ENCODE results near the gene PRR30.
A peak's percentile ranks its signal among the peaks of the same experiment; 100 is the strongest.
"Not testable (repeated sequence)": the region's sequence is repeated elsewhere in the genome, so short reads cannot be mapped to it uniquely, and the experiment has no call there.

Gene PRR30

DNA sequence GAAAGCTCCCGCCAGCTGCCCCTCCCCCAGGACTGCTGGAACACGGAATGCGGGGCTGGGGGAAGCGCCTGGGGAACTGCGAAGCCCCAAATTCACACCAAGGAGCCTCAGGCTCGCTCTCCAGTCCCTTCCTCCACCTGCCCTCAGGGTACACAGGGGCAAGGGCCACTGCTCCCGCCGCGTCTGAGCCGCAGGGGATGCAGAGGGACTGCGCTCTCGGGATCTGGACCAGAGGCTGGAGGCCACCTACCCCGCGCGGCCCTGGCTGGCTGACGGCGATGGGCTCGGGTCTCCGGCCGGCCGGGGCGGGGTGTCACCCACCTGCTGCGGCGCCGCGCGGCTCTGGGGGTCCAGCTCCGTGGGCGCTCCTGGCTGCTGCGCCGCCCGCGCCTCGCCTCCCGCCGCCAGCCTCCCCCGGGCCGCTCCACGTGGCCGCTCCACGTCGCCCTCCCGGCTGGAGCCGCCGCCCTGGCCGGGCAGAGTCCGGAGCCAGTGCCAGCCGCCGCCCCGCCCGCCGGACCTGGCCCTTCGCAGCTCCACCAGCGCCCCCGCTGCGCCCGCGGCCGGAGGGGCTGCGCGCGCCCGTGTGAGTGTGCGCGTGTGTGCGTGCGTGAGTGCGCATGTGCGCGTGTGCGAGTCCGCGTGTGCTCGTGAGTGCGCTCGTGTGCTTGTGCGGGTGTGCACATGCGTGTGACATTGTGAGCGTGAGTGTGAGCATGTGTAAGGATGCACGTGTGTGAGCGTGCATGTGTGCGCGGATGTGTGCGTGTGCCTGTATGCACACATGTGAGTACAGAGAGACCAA is 20.5 kb downstream of the PRR30 start, which contains the start of gene CGREF1:
CGREF1 (minus strand) TSS at position 604 of the 805 bp plus-strand sequence. CDS start 14,762 bp downstream, outside the sequence.
- H3K27ac ChIP-seq (ENCODE audit: insufficient read depth, low read depth, low read length, poor library complexity, severe bottlenecking) = no peak within 1 kb of the TSS
- H3K4me1 ChIP-seq (ENCODE audit: control insufficient read depth, insufficient read depth, low read length) = peaks cover 12% of the 10 kb centered on the region
- WGBS, 2 experiments = 9 to 10% methylated on average over 84 of the region's 84 CpGs
- no peaks in the 10 kb centered on the region for H3K36me3 ChIP-seq (ENCODE audit: control insufficient read depth, insufficient read depth, low read length)
- H3K9me3 ChIP-seq (ENCODE audit: control insufficient read depth, low read length) = no peaks in the 10 kb centered on the region
- peaks cover 68% of the 10 kb centered on the region for H3K27me3 ChIP-seq (ENCODE audit: control insufficient read depth, insufficient read depth, low read length, poor library complexity, severe bottlenecking)
- H3K4me3 ChIP-seq (ENCODE audit: insufficient read depth, low read depth, low read length) = peak within 1 kb of the TSS; percentile 34

DNA sequence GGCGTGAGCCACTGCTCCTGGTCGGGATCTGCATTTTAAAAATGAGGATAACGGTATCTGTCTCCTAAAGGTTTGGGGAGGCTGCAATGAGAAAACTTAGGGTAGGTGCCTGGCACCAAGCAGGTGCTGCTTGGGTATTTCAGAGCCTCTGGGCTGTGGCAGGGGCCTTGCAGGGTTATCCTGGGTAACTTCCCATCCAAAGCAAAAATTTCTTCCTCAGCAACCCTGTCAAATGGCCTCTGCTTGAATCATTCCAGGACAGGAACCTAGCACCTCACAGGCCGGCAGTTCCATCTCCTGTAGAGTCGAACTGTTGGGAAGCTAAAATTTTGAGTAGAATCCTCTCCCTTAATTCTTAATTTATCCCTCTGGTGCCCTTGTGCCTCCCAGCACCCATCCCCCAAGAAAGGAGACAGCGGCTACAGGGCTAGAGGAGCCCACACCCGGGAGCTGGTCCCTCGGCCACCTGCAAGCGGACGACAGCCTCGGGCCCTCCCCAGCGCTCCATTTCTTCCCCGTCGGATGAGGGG is 21.1 kb downstream of the PRR30 start:
- 18 to 22% methylated on average over 14 of the region's 14 CpGs for WGBS, 2 experiments
- H3K27me3 ChIP-seq (ENCODE audit: control insufficient read depth, insufficient read depth, low read length, poor library complexity, severe bottlenecking) = peaks cover 63% of the 10 kb centered on the region
- H3K27ac ChIP-seq (ENCODE audit: insufficient read depth, low read depth, low read length, poor library complexity, severe bottlenecking) = no peak overlapping the region
- H3K4me3 ChIP-seq (ENCODE audit: insufficient read depth, low read depth, low read length) = peak overlapping the region; percentile 34
- H3K4me1 ChIP-seq (ENCODE audit: control insufficient read depth, insufficient read depth, low read length) = peaks cover 10% of the 10 kb centered on the region
- H3K9me3 ChIP-seq (ENCODE audit: control insufficient read depth, low read length) = no peaks in the 10 kb centered on the region
- no peaks in the 10 kb centered on the region for H3K36me3 ChIP-seq (ENCODE audit: control insufficient read depth, insufficient read depth, low read length)

DNA sequence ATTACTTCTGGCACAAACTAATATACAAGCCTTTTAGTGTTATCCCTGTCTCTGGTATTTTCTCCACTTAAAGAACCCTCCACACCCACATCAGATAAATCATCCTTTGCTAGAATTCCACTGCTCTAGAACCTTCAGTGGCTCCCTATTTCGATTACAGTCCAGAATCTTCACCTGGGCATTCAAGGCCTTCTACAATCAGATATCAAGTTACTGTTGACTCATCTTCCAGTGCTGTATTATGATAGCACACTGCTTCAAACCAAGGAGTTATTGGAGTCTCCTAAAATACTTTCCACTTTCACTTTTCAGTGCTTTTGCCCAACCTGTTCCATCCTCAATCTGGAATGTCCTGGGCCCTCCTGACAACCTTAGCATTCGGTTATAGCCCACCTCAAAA is 23.7 kb downstream of the PRR30 start:
- no peaks in the 10 kb centered on the region for H3K36me3 ChIP-seq (ENCODE audit: control insufficient read depth, insufficient read depth, low read length)
- peaks cover 37% of the 10 kb centered on the region for H3K27me3 ChIP-seq (ENCODE audit: control insufficient read depth, insufficient read depth, low read length, poor library complexity, severe bottlenecking)
- H3K4me3 ChIP-seq (ENCODE audit: insufficient read depth, low read depth, low read length) = no peak overlapping the region
- no peaks in the 10 kb centered on the region for H3K9me3 ChIP-seq (ENCODE audit: control insufficient read depth, low read length)
- WGBS, 2 experiments = 80 to 87% methylated on average over 2 of the region's 2 CpGs
- peaks cover 7% of the 10 kb centered on the region for H3K4me1 ChIP-seq (ENCODE audit: control insufficient read depth, insufficient read depth, low read length)
- no peak overlapping the region for H3K27ac ChIP-seq (ENCODE audit: insufficient read depth, low read depth, low read length, poor library complexity, severe bottlenecking)

DNA sequence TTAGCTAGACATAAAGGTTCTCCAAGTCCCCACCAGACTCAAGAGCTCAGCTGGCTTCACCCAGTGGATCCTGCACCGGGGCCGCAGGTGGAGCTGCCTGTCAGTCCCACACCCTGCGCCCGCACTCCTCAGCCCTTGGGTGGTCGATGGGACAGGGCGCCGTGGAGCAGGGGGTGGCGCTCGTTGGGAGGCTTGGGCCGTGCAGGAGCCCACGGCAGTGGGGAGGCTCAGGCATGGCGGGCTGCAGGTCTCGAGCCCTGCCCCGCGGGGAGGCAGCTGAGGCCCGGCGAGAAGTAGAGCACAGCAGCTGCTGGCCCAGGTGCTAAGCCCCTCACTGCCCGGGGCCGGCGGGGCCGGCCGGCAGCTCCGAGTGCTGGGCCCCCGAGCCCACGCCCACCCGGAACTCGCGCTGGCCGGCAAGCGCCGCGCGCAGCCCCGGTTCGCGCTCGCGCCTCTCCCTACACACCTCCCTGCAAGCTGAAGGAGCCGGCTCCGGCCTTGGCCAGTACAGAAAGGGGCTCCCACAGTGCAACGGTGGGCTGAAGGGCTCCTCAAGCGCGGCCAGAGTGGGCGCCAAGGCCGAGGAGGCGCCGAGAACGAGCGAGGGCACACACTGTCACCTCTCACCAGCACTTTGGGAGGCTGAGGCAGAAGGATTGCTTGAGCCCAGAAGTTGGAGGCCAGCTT is 27.7 kb downstream of the PRR30 start:
- not testable (repeated sequence) for H3K27me3 ChIP-seq (ENCODE audit: control insufficient read depth, insufficient read depth, low read length, poor library complexity, severe bottlenecking); H3K27ac ChIP-seq (ENCODE audit: insufficient read depth, low read depth, low read length, poor library complexity, severe bottlenecking); H3K9me3 ChIP-seq (ENCODE audit: control insufficient read depth, low read length); H3K4me1 ChIP-seq (ENCODE audit: control insufficient read depth, insufficient read depth, low read length); H3K36me3 ChIP-seq (ENCODE audit: control insufficient read depth, insufficient read depth, low read length); H3K4me3 ChIP-seq (ENCODE audit: insufficient read depth, low read depth, low read length)
- WGBS, 2 experiments = 95 to 96% methylated on average over 49 of the region's 49 CpGs

DNA sequence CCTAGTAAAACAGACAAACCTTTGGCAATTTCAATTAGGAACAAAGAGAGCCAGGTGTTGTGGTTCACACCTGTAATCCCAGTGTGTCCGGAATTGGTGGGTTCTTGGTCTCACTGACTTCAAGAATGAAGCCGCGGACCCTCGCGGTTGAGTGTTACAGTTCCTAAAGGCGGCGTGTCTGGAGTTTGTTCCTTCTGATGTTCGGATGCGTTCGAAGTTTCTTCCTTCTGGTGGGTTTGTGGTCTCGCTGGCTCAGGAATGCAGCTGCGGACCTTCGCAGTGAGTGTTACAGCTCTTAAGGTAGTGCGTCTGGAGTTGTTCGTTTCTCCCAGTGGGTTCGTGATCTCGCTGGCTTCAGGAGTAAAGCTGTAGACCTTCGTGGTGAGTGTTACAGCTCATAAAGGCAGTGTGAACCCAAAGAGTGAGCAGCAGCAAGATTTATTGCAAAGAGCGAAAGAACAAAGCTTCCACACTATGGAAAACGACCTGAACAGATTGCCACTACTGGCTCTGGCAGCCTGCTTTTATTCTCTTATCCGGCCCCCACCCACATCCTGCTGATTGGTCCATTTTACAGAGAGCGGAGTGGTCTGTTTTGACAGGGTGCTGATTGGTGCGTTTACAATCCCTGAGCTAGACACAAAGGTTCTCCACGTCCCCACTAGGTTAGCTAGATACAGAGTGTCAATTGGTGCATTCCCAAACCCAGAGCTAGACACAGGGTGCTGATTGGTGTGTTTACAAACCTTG is 28.4 kb downstream of the PRR30 start:
- not testable (repeated sequence) for H3K4me3 ChIP-seq (ENCODE audit: insufficient read depth, low read depth, low read length); H3K27me3 ChIP-seq (ENCODE audit: control insufficient read depth, insufficient read depth, low read length, poor library complexity, severe bottlenecking); H3K27ac ChIP-seq (ENCODE audit: insufficient read depth, low read depth, low read length, poor library complexity, severe bottlenecking); H3K36me3 ChIP-seq (ENCODE audit: control insufficient read depth, insufficient read depth, low read length); H3K4me1 ChIP-seq (ENCODE audit: control insufficient read depth, insufficient read depth, low read length); H3K9me3 ChIP-seq (ENCODE audit: control insufficient read depth, low read length)
- 92 to 93% methylated on average over 24 of the region's 24 CpGs for WGBS, 2 experiments

DNA sequence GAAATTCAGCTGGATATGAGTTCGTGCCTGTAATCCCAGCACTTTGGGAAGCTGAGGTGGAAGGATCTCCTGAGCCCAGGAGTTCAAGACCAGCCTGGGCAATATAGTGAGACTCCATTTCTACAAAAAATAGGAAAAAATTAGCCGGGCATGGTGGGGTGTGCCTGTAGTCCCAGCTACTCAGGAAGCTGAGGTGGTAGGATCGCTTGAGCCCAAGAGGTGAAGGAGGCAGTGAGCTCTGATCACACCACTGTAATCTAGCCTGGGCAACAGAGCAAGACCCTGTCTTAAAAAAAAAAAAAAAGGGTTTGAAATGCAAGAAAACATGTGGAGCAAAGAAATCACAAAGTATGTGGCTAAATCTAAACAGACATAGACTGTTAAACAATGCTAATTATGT is 30.1 kb downstream of the PRR30 start:
- WGBS, 2 experiments = 89 to 96% methylated on average over 3 of the region's 3 CpGs
- H3K4me1 ChIP-seq (ENCODE audit: control insufficient read depth, insufficient read depth, low read length) = no peaks in the 10 kb centered on the region
- H3K36me3 ChIP-seq (ENCODE audit: control insufficient read depth, insufficient read depth, low read length) = no peaks in the 10 kb centered on the region
- H3K27me3 ChIP-seq (ENCODE audit: control insufficient read depth, insufficient read depth, low read length, poor library complexity, severe bottlenecking) = no peaks in the 10 kb centered on the region
- no peak overlapping the region for H3K27ac ChIP-seq (ENCODE audit: insufficient read depth, low read depth, low read length, poor library complexity, severe bottlenecking)
- H3K4me3 ChIP-seq (ENCODE audit: insufficient read depth, low read depth, low read length) = no peak overlapping the region
- H3K9me3 ChIP-seq (ENCODE audit: control insufficient read depth, low read length) = no peaks in the 10 kb centered on the region

DNA sequence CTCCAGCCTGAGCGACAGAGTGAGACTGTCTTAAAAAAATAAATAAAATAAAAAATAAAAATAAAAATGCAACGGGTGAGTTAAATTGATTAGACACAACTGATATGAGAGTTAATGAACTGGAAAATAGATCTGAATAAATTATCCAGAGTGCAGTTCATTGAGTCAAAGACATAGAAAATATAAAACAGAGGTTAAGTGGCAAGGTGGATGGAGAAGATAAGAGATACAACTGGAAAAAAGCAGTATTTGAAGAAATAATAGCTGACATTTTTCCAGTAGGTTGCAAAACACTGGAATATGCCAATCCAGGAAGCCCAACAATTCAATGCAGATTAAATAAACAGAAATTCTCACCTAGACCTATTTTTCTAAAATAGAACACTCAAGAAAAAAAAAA is 31.0 kb downstream of the PRR30 start:
- H3K36me3 ChIP-seq (ENCODE audit: control insufficient read depth, insufficient read depth, low read length) = no peaks in the 10 kb centered on the region
- no peak overlapping the region for H3K27ac ChIP-seq (ENCODE audit: insufficient read depth, low read depth, low read length, poor library complexity, severe bottlenecking)
- H3K4me1 ChIP-seq (ENCODE audit: control insufficient read depth, insufficient read depth, low read length) = no peaks in the 10 kb centered on the region
- H3K4me3 ChIP-seq (ENCODE audit: insufficient read depth, low read depth, low read length) = no peak overlapping the region
- H3K27me3 ChIP-seq (ENCODE audit: control insufficient read depth, insufficient read depth, low read length, poor library complexity, severe bottlenecking) = no peaks in the 10 kb centered on the region
- WGBS, 2 experiments = 80 to 85% methylated on average over 1 of the region's 2 CpGs
- no peaks in the 10 kb centered on the region for H3K9me3 ChIP-seq (ENCODE audit: control insufficient read depth, low read length)

DNA sequence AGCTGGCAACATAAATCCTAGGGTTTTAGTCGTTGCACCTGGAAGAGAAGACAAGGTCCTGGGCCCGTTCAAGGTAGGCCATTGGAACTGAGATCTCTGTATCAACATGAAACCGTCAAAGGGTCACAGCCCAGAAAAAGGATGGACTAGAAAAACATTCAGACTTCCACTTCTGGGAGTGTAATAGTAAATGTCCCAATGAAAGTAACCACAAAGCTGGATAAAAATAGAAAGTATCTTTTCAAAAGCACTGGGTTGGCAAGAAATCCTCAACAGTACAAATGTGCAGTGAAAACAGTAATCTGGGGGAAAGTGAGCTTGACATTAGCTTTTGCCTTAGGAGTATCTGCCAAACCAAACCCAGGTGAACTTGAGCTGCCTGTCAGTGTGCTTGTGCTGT is 33.2 kb downstream of the PRR30 start:
- Histone ChIP-seq H3K9me3 (ENCODE audit: control insufficient read depth, low read length) (no peaks in the 10 kb centered on the region), H3K27ac (ENCODE audit: insufficient read depth, low read depth, low read length, poor library complexity, severe bottlenecking) (no peak overlapping the region), H3K4me1 (ENCODE audit: control insufficient read depth, insufficient read depth, low read length) (no peaks in the 10 kb centered on the region)

DNA sequence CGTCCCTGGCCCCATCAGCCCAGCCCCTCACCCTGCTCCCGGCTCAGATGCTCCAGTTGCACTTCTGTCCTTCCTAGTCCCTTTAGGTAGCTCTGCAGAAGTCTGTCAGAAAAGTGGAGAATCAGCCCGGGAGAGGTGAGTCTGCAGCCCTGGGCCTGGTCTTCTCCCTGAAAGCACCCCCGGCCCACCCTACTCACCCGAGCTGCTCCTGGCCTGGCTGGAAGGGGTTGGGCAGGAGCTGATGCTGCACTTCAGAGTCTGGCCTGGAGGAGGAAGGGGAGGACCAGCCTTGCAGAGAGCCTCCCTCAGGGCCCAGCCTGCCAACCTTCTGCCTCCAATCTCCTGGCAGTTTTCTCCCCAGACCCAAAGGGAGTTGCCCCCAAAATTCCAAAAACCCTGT is 36.9 kb downstream of the PRR30 start:
- H3K9me3 ChIP-seq (ENCODE audit: control insufficient read depth, low read length) = no peaks in the 10 kb centered on the region
- no peak overlapping the region for H3K4me3 ChIP-seq (ENCODE audit: insufficient read depth, low read depth, low read length)
- no peak overlapping the region for H3K27ac ChIP-seq (ENCODE audit: insufficient read depth, low read depth, low read length, poor library complexity, severe bottlenecking)
- H3K27me3 ChIP-seq (ENCODE audit: control insufficient read depth, insufficient read depth, low read length, poor library complexity, severe bottlenecking) = no peaks in the 10 kb centered on the region
- no peaks in the 10 kb centered on the region for H3K36me3 ChIP-seq (ENCODE audit: control insufficient read depth, insufficient read depth, low read length)
- 84 to 91% methylated on average over 5 of the region's 5 CpGs for WGBS, 2 experiments
- H3K4me1 ChIP-seq (ENCODE audit: control insufficient read depth, insufficient read depth, low read length) = peaks cover 5% of the 10 kb centered on the region

More for the DNA sequence above, 33.2 kb downstream of the PRR30 start:
- Histone ChIP-seq H3K27me3 (ENCODE audit: control insufficient read depth, insufficient read depth, low read length, poor library complexity, severe bottlenecking) (no peaks in the 10 kb centered on the region), H3K4me3 (ENCODE audit: insufficient read depth, low read depth, low read length) (no peak overlapping the region), H3K36me3 (ENCODE audit: control insufficient read depth, insufficient read depth, low read length) (no peaks in the 10 kb centered on the region)
- WGBS, 2 experiments = 90 to 95% methylated on average over 3 of the region's 3 CpGs

DNA sequence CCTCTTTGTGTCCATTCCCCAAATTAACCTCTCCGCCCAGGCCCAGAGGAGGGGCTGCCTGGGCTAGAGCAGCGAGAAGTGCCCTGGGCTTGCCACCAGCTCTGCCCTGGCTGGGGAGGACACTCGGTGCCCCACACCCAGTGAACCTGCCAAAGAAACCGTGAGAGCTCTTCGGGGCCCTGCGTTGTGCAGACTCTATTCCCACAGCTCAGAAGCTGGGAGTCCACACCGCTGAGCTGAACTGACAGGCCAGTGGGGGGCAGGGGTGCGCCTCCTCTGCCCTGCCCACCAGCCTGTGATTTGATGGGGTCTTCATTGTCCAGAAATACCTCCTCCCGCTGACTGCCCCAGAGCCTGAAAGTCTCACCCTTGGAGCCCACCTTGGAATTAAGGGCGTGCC is 39.2 kb downstream of the PRR30 start:
- WGBS, 2 experiments = 86 to 92% methylated on average over 10 of the region's 10 CpGs
- no peaks in the 10 kb centered on the region for H3K9me3 ChIP-seq (ENCODE audit: control insufficient read depth, low read length)
- H3K27me3 ChIP-seq (ENCODE audit: control insufficient read depth, insufficient read depth, low read length, poor library complexity, severe bottlenecking) = no peaks in the 10 kb centered on the region
- no peak overlapping the region for H3K27ac ChIP-seq (ENCODE audit: insufficient read depth, low read depth, low read length, poor library complexity, severe bottlenecking)
- no peak overlapping the region for H3K4me3 ChIP-seq (ENCODE audit: insufficient read depth, low read depth, low read length)
- H3K4me1 ChIP-seq (ENCODE audit: control insufficient read depth, insufficient read depth, low read length) = peaks cover 5% of the 10 kb centered on the region
- H3K36me3 ChIP-seq (ENCODE audit: control insufficient read depth, insufficient read depth, low read length) = no peaks in the 10 kb centered on the region
